ENCODE results near the gene ATP5F1D.

The ATP5F1D gene

DNA sequence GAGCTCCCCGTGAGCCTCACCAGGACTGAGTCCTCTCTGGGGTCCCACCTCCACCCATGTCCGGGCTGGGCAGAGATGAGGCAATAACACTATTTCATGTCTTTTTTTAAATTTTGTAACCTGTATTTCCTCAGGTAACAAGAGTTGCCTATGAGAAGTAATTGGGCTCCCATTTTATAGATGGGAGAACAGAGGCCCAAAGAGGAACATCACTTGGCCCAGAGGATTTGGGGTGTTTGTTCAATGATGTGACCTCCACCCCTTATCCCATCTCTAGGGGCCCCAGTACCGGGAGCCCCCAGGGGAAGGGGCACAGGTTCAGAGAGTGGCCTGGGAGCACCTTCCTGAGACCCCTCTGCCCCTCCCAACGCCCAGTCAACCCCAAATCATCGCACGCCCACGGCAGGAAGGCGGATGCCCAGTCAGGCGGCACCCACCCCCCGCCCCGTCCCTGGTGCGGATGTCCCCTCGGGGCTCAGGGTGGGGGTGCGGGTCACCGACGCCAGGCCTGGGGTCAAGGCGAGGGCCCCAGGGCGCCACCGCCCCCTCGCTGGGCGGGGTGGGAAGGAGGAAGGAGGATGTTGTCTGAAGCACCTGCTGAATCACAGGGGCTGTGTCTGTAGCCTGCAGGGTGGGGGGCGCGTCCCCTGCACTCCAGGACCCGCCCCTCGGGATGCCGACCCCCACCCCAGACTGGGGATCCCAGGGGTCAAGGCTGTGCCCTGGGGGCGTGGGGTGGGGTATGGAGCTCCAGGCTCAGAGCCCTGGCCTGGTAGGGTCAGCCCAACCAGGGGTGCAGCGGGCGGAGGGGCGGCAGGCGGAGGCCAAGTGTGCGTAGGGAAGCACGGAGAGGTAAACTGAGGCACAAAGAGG lies 18.6 kb downstream of the ATP5F1D start:
- no peak for DNase-seq

DNA sequence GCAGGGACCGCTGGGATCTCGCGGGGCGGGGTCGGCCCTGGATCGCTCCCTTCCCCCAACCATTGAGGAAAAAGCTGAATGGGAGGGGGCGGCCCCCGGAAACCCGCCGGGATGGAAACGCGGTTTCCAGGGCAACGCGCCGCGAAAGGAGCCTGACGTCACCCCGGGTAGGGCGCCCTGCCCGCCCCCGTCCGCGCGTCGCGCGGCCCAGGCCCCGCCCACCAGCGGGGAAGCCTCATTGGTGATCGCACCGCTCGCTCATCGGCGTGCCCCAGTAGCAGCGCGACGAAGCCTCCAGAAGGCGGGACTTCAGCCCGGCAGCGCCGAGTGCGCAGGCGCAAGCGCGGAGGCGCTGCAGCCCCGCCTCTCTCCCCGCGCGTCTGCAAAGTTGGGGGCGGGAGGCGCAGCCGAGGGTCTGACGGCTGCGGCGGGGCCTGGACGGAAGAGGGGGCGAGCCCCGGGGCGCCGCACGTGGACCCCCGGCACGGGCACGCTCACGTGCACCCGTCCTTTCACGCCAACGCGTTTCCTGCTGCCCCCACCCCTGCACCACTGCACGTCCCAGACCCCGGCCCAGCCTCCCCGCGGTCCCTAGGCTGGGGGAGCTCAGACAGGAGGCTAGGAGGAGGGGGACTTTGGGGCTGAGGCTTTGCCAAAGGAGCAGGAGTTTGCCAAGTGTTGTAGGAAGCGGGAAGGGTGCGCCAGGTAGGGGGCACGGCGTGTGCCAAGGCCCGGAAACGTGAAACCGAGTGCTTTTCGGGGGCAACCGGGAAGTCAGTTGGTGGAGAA lies 19.4 kb downstream of the ATP5F1D start:
- peak; percentile 95 for DNase-seq

DNA sequence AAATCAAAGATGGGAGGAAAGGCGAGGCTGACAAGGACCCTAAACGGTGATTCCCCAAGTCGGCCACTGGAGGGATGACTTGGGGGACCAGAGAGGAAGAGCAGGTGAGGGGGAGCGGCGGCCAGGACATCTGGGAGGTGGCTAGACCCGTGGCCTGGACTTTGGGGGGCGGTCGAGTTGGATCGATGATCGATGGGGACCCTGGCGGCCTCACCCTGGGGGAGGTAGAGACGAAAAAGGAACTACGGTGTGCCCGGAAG lies 19.9 kb downstream of the ATP5F1D start:
- DNase-seq, result no peak

DNA sequence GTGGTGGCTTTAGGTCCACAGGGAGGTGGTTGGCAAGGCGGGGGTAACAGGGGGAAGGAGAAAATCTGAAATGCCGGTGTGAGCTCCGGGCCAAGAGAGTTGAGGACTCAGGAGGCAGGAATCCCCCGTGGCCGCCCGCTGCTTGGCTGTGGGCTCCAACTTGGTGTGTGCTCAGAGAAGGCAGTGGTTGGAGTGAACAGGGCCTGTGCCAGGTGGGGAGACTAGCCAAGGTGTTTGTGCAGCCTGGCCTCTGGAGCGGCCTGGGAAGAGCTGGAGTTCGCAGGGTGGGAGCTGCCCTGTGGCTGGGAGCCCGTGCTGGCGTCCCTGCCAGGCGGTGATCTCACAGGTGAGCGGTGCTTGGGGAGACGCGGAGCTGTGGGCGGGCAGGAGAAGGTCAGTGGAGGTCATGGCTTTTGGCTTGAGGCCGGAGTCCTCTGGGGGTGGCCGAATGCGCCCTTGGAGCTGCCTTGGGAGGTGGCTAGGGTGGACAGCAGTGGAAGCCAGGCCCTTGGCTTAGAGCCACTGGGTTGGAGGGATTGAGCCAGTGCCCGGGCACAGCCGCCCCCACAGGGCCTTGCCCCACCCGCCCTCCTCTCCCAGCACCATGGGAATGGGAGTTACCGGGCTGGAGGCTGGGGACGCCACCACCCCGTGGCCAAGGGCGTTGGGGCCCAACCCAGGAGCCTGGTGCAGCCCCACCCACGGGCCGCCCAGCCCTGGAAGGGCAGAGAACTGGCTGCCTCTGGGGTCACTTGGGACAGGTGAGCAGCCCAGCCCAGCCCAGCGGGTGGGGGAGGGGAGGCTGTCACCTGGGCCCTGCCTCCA lies 20.5 kb downstream of the ATP5F1D start:
- DNase-seq, result peak; percentile 49

DNA sequence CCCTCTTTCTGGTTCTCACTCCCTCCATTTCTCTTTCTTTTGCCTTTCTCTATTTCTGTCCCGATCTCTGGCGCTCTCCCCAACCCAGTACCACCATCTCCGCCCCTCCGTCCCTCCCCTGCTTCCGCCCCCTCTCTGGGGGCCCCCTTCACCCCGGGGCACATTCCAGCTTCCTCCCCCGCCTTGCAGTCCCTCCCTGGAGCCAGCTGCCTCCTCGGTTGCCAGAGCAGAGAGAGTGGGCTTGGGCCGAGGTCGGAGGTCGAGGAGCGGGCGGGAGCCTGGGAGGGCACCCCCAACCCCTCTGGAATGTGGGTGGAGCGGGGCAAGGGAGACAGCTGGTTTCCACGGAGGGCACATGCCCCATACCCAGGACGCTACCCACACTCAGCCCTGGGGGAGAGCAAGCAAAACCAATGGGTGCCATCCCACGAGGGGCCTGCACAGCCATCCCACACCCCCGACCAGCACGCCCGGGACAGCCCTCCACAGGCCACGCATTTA lies 21.1 kb downstream of the ATP5F1D start:
- peak; percentile 70 for DNase-seq

DNA sequence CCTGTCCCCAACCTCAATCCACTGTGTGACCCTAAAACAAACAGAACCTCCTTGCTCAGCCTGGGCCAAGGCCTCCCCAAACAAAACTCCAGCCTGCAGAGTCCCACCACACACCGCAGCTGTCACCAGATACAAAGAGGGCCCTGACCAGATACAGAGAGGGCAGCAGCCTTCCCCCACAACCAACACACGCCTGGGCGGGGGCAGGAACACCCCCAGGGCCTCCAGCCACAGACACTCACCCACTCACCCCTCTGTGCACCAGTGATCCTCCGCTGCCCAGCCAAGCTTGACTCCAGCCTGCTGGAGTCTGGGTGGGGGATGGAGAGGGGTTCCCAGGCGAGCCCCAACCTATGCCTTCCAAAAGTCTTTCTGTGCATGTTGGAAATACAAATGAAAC lies 21.6 kb downstream of the ATP5F1D start:
- no peak for DNase-seq

DNA sequence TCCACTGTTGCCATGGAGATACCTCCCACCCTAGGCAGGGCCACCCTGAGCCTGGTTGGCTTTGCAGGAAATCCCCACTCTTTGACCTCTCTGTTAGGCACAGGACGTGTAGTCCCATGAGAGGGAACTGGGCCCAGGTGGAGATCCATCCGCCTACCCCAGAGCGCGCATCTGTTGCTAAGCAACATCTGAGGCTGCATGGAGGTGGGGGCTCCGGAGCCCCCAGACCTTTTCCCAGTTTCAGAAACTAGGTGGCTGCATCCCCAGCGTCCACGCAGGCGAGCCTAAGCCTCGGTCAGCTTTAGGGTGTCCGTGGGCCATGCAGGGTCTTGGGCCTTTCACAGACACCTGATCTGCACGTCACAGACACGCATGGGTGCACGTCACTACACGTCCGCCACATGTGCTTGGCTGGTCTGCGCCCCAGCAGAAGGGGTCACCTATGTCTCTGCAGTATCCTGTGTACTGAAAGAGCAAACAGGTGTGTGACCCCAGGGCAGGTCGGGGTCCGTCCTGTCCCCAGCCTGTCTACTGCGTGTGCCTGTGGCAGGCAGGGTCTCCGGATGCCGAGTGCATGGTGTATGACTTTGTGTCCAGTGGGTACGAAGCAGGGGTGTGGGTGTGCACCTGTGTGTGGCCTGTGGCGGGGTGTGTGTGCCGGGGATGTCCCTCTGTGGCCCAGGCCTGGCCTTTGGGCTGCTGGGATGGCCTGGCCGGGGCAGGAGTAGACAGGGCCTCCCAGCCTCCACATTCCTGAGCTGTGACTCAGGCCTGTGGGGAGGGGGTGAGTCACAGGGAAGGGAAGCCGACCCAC lies 23.5 kb downstream of the ATP5F1D start:
- peak; percentile 96 for DNase-seq

DNA sequence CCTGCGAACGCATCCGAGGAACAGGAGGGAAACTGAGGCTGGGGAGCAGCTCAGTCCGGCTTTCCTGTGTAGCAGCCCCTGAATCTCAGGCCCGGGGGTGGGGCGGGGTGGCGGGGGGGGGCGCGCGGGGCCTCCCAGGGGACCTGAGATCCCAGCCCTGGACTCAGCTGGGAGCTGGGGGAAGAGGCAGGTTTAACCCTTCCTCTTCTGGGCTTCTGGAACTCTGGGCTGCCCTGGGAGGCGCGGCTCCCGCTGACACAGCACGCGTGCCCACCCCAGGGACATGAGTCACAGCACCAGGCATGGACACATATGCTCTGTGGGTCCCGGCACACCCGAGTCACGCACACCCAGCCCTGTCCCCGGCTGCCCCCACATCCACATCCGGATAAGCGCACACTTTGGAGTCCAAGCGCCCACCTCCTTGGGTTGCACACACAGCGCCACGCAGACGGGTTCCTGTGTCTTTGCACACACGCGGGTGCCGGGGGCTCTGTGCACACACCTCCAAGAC lies 24.1 kb downstream of the ATP5F1D start:
- peak; percentile 94 for DNase-seq

DNA sequence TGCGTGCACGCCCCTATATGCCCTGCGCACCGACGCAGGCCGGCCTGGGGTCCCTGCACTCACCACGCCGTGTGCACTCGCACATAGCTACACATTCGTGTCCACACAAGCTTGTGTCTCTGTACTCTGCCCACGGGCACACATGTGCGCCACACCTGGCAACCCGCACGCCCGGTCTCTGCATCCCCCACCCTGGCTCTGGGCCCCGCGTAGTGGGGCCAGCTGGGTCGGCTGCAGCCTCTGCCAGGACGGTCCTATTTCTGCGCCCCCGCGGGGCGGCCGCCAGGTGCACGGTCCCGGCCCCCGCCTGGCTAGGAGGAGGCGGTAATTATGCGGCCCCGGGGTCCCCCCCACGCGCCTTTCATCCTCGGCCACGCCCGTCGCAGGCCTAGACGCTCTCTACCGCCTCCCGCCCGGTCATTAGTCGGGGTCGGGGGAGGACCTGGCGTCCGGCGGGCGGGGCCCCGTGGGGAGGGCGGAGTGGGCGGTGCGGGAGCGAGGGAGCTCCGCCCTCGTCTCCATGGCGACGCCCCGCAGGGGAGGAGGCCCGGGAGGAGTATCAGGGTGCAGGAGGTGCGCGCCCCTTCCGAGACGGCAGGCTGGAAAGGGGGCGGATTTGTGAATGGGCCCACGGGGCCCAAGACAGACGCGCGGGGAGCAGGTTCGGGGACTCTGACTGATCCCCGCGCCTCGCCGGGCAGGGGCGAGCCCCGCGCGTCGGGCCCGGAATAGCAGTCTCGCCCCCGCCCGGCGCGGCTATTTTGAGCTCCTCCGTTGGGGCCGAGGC lies 24.8 kb downstream of the ATP5F1D start:
- peak; percentile 90 for DNase-seq

DNA sequence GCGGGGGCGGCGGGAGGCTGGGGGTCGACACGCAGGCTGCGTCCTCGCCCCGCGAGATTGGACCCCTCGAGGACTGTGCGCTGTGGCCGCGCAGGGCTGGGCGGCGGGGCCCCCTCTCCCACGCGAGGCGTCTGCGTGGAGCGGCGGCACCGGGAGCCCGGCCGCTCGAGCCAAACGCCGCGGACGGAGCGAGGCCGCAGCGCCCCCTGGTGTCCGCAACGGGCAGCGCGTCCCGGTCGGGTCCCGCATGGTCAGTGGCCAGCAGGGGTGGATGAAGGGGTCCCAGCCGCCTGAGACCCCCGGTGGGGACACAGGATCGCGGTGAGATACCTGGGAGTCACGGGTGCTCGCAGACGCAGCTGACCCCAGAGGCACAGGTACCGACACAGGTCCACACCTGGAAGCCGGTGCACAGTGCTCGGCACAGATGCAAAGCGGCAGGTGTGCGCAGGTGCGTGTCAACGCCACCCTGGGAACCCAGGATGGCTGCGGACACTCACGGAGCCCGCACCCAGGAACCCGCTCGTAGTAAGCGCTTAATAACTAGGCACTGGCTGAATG lies 25.4 kb downstream of the ATP5F1D start:
- DNase-seq, result peak; percentile 59

DNA sequence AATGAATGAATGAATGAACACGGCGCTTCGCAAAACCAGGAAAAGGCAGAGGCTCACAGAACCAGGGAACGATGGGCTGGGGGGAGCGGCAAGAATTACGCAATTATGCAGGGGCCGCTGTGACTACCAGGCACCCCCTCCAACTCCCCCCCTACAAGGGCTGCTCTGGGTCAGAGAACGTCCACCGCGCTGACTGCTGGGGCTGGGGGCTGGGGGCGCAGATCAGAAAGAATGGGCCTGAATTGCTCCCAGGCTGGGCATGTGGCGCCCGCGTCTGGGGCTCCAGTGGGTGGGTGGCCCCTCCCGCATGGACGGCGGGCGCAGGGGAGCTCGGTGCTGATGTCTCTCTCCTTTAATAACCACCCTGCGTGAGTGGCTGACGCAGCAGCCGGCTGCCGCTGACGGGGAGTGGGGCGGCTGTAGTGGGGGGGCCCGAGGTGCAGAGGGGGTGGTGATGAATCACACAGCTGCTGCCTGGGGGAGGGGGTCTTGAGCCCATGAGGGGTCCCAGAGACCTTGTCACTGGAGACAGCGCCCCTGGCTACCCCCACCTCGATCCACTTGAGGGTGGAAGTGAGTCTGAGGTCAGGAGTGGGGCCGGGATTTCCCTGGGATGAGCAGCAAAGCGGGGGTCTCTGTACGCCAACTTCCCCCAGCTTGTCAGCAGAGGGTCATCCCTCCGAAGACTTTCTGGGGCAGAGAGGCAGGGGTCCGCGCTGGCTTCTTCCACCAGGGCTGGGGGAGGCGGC lies 26.1 kb downstream of the ATP5F1D start:
- no peak for DNase-seq

DNA sequence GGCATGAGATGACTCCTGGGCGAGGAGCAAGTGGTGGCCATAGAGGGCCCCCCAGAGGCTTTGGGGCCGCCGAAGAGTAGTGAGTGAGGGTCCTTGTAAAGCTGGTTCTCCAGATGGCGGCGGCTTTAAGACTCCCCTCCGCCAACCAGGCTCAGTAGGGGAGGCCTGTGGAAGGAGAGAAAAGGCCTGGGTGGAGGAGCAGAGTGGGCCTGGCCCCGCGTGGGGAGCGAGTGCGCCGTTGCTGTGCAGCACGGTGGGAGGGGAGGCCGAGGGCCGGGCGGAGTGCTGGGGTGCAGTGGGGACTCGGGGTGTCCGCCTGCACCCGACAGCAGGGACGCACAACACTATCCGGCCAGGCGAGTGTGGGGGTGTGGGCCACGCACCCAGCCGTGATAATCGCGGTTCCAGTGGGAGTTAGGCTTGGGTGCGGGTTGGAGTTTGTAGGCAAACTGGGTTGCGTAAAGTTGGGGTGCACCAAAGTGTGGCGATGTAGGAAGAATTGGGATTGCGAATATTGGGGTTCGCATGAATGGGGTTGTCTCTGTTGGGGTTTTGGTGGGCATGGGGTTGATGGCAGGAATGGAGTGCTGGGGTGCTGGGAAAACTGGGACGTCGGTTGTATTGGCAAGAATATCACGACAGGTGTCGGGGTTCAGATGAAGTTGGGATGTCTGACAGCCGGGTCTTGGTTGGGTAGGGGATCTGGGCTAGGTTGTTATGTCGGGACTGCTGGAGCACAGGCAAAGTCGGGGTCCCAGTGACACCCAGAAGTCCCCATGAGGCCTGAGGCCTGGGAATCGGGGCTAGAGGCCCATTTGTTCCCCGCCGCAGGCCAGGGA lies 26.9 kb downstream of the ATP5F1D start:
- no peak for DNase-seq

DNA sequence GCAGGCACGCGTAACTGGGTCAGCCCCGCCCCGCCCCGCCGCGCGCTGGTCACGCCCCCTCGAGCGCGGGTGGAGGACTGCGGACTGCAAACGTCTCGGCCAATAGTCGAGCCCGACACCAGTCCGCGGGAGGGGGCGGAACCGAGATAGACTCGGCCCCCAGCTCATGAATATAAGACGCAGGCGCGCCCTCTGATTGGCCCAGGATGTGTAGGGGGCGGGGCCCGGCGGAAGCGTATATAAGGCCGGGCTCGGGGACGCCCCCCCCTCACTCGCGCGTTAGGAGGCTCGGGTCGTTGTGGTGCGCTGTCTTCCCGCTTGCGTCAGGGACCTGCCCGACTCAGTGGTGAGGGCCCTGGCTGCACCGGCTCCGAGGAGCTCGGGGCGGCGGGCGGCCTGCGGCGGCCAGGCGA lies 27.5 kb downstream of the ATP5F1D start, which contains the start of gene CIRBP:
Gene CIRBP, plus strand, starts transcription at position 268 of the 413 bp plus-strand sequence. CDS start 1,602 bp downstream, outside the sequence.
- DNase-seq, result peak; percentile 99

DNA sequence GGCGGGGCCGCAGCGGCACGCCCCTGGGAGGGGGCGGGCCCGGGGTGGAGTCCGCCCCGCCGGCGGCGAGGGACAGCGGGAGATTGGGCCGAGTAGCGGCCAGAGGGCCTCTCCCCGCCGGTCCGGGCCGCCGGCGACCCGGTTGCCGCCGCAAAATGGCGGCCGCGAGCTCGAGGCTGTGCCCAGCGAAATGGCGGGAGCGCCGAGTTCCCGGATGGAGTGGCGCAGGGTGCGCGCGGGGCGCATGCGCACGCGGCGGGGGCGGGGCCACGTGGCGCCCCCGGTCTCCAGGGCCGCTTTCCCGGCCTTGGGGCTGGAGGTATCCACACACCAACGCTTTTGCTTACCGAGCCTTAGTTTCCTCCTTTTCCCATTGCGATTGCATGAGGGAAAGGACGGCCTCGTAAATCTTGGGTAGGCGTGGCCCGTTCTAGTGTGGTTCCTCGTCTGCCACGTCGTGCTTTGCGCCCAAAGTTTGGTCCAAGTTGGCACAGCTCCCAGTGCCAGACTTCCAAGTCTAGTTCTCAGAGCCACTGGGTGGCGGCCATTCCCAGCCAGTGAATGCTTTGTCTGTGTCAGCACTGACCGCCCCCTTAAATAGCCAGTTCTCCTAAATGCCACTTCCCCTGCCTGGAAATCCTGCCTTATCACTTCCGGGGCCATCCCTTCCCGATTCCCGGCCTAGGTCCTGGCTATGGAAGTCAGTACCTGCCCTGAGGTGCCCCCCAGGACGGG lies 28.1 kb downstream of the ATP5F1D start:
- peak; percentile 86 for DNase-seq

DNA sequence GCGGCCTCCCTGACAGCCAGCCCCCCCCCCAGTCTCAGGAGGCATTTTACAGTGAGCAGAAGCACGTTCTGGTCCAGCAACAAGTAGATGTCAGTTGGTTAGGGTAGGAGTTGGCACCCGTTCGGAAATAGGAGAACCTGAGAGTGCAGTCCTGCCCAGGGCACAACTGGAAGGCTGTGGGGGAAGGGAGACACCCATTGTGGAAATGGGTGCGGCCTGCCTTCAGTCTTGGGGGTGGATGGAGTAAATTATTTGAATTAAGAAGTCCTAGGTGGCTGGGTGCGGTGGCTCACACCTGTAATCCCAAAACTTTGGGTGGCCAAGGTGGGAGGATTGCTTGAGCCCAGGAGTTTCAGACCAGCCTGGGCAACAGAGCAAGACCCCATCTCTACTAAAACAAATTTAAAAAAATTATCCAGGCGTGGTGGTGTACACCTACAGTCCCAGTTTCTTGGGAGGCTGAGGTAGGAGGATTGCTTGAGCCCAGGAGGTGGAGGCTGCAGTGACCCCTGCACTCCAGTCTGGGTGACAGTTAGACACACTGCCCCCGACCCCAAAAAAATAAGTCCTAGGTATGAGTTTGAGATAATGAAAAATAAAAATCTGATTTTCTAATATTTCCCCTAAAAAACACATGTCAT lies 28.8 kb downstream of the ATP5F1D start:
- no peak for DNase-seq

DNA sequence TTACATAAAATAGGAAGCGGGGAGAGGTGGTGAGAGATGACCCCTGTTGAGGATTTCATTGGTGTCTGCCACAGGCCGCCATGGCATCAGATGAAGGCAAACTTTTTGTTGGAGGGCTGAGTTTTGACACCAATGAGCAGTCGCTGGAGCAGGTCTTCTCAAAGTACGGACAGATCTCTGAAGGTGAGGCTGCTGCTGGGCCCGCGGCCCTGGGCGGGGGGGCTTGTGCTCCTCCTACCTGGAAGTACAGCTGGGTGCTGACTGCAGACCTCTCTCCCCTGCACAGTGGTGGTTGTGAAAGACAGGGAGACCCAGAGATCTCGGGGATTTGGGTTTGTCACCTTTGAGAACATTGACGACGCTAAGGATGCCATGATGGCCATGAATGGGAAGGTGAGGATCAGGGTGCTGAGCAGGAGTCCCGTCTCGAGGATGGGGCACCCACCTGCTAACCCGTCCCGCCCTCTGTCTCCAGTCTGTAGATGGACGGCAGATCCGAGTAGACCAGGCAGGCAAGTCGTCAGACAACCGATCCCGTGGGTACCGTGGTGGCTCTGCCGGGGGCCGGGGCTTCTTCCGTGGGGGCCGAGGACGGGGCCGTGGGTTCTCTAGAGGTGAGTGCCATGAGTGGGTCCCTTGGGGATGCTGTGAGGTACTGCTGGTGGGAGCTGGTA lies 29.4 kb downstream of the ATP5F1D start:
- DNase-seq, result no peak

Data from EL (cell line).